Fibroblast of lung (primary cell): ENCODE results near the gene DGKQ.

Experiments
- CTCF ChIP-seq, 2 donors: IDR thresholded peaks in 1 of 2; conservative IDR thresholded peaks in 1 of 2; 1 replicate in 1 of 2; 2 replicates in 1 of 2; pipeline ENCODE4 v1.5.1; 2011 to 2012; ENCODE audit warnings: low read length in 2 of 2, control low read depth in 1 of 2, inconsistent platforms in 1 of 2, low read depth in 1 of 2, mild to moderate bottlenecking in 1 of 2
- EZH2 ChIP-seq: IDR thresholded peaks from 2 replicates; pipeline ENCODE4 v1.5.1; 2012; ENCODE audit warnings: low read length, control low read depth, mild to moderate bottlenecking; ENCODE audit errors: missing control alignments

GRCh38 chr4:978957-979701 is 5.8 kb upstream of the DGKQ start:
- TF ChIP-seq CTCF (conservative IDR thresholded peaks at IDR 0.05 in 1 of 2, IDR thresholded peaks at IDR 0.05 in 1 of 2; ENCODE audit: low read depth in 1 of 2, low read length in 2 of 2) (no peak), EZH2 (no peak)
